Mucosa of stomach (tissue), 1 donor: ENCODE data around the gene MELTF.

Experiments used
- H3K27me3 ChIP-seq: one replicate; pipeline ENCODE4 v1.7.0; 2013; ENCODE audit warnings: mild to moderate bottlenecking, low read length; ENCODE audit not compliant: control insufficient read depth, insufficient read depth
- H3K36me3 ChIP-seq: one replicate; pipeline ENCODE4 v1.7.0; 2013; ENCODE audit warnings: low read length; ENCODE audit not compliant: control insufficient read depth, insufficient read depth
- H3K4me1 ChIP-seq: one replicate; pipeline ENCODE4 v1.7.0; 2013; ENCODE audit warnings: mild to moderate bottlenecking, low read length; ENCODE audit not compliant: control insufficient read depth, insufficient read depth
- H3K4me3 ChIP-seq: one replicate; pipeline ENCODE4 v1.7.0; 2013; ENCODE audit warnings: low read length
- H3K9ac ChIP-seq: one replicate; pipeline ENCODE4 v1.7.0; 2013; ENCODE audit warnings: mild to moderate bottlenecking, low read length, moderate library complexity
- H3K9me3 ChIP-seq: one replicate; pipeline ENCODE4 v1.7.0; 2013; ENCODE audit warnings: mild to moderate bottlenecking, low read length, moderate library complexity; ENCODE audit not compliant: control insufficient read depth
- donor health status: Pancreatic carcinoma.

Gene MELTF

DNA sequence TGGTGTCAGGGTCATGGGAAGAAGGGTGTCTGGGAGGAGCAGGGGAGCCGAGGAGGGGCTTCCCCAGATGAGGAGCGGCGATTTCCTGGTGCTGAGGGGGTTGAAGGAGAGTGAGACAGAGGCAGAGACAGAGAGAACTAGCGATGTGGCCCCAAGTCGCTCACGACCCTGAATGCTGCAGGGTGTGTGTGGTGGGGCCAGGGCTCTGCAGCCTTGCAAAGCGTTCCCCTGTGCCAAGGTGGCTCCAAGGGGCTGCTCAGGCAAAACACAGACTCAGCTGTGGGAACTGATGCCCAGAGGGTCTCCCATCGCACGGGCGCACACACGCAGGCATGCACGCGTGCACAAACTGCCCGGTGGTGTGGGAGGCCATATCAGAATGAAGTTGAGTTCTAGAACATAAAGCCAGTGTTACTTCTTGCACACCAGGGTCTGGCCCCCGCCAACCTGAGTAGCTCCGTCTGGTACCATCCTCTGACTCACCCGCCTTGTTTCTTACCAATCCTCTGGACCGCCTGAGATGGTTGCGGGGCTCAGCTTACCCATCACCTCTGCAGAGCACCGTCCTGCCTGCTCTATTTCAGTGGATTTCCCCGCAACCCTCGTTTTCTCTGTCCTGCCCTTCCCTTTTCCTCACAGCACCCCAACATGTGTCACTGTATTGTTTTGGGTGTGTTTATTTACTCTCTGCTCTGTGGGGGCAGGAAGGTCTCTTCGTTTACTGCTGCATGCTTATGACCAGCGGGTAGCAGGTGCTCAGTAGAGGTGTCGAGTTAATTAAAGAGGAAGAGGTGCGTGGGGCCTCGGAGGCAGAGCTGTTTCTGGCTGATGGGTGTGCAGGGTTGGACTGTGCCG lies 4.5 kb downstream of the MELTF start:
- Histone ChIP-seq H3K9ac (no peak overlapping the region), H3K4me3 (no peak overlapping the region), H3K27me3 (peaks cover 36% of the 10 kb centered on the region), H3K4me1 (peaks cover 17% of the 10 kb centered on the region), H3K9me3 (no peaks in the 10 kb centered on the region), H3K36me3 (no peaks in the 10 kb centered on the region)

DNA sequence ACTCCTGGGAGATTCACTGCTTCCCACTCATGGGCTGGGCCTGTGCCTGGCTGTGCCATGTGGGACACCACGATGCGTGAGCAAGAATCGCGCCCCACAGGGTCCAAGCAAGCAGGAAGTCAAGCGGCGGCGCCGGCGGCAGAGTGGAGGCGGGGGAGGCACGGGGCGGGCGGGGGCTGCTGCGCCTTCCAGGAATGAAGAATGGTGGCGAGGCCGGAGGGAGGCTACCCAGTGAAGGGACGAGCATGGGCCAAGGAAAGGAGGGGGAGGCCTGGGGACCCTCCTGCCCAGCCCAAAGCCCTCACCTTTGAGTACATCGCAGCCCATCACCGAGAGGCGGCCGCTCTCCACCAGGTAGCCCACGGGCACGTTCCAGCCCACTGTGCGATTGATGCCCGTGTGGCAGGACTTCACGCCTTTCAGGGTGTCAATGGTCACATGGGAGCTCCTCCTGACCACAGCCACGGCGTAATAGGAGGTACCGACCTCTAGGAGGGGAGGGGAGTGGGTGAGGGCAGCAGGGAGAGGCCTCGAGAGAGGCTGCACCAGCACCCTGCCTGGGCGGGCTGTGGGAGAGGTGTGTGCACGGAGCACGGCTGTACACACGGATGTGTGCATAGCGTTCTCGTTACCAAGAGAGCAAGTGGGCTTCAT lies 5.5 kb downstream of the MELTF start:
- H3K9me3 ChIP-seq = no peaks in the 10 kb centered on the region
- H3K36me3 ChIP-seq = no peaks in the 10 kb centered on the region
- no peak overlapping the region for H3K4me3 ChIP-seq
- no peak overlapping the region for H3K9ac ChIP-seq
- H3K27me3 ChIP-seq = peaks cover 26% of the 10 kb centered on the region
- peaks cover 7% of the 10 kb centered on the region for H3K4me1 ChIP-seq

DNA sequence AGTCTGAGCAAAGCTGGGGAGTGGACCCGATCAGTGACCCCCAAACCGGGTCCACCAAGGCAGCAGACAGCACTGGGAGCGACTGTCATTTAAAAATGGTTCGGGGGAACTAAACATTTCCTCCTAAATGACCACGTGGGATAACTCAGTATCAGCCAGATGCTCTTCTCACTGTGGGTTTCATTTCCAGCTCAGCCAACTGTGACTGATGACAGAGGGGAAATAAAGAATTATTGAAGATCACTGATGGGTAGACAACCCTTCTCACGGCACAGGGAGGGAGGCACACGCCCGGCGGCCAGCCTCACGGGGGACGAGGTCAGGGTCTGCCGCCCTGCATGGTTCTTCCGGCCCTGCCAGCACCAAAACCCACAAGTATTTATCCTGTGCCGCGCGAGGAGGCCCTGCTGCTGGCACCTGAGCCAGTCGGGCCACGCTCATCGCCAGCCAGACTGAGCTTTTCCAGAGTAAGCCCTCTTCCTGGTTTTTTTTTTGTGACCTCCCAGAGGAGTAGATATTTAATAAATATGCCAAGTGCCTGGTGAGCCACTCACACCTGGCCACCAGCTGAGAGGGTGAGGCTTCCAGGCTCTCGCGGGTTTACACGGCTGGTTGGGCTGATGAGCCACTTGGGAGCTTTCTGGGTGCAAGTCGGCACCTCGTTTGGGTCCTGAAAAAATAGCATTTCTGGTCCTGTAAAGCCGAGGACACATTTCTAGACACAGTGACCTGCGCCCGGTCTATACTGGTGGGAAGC lies 6.2 kb downstream of the MELTF start:
- Histone ChIP-seq H3K9me3 (no peaks in the 10 kb centered on the region), H3K36me3 (no peaks in the 10 kb centered on the region), H3K4me3 (no peak overlapping the region), H3K27me3 (peaks cover 24% of the 10 kb centered on the region), H3K4me1 (no peaks in the 10 kb centered on the region), H3K9ac (no peak overlapping the region)

DNA sequence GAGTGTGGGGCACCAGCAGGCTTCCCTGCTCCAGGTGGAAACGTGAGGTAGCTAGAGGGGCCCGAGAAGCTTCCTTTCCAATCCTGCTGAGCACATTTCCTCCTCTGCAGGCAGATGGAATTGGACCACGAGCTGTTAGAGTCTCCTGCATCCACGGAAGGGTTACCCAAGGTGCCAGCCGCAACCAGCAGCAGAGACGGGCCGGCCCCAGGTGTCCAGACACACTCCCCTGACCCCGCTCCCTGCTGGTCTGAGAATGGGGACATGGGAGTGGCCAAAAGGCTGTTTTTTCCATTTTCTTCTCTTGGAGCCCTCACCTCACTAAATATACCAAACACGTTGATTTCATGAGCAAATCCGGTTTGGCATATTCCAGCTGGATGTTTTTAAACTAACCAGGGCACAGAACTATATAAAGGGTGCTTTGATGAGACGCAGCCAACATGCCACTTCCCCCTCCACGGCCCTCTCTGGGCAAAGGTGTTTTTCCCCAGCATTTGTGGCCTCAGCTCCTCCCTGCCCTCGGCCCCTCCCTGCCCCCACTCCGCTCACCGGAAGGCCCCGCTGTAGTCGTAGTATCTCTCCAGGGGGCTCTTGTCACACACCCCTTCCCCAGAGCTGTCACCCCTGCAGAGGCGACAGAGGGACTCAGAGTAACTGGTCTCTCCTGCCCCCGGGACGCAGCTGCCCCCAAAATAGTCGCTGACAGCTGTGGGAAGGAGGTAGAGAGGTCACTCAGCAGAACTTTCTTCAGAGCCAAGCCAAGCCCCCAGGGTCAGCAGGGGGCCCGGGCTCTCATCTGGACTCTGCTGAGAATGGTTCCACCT lies 7.0 kb downstream of the MELTF start:
- no peak overlapping the region for H3K9ac ChIP-seq
- H3K9me3 ChIP-seq = no peaks in the 10 kb centered on the region
- peaks cover 24% of the 10 kb centered on the region for H3K27me3 ChIP-seq
- H3K36me3 ChIP-seq = no peaks in the 10 kb centered on the region
- H3K4me3 ChIP-seq = no peak overlapping the region
- H3K4me1 ChIP-seq = no peaks in the 10 kb centered on the region

DNA sequence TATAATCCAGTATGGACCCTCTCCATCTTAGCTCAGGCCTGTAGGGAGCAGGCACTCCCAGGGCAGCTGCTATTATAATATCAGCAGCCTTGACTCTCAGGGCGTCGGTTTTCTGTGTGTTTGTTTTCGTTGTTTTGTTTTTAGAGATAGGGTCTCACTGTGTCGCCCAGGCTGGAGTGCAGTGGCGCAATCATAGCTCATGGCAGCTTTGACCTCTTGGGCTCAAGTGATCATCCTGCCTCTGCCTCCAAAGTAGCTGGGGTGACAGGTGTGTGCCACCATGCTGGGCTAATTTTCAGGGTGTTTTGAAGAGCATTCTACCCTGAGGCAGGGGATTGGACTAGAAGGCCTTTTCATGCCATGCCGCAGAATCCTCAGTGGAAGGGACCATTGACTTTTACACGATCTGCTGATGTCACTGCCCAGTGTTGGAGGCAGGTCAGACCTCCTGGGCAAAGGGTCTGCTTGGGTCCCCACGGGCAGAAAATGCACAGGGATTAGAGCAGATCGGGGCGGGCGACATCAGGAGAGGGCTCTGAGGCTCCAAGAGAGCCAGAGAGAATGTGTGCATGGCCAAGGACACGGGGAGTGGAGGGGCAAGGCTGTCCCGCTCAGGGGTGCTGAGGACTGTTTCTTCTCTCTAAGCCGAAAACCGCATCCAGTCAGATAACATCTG lies 7.8 kb downstream of the MELTF start:
- no peaks in the 10 kb centered on the region for H3K9me3 ChIP-seq
- no peaks in the 10 kb centered on the region for H3K36me3 ChIP-seq
- peaks cover 24% of the 10 kb centered on the region for H3K27me3 ChIP-seq
- H3K4me3 ChIP-seq = no peak overlapping the region
- no peaks in the 10 kb centered on the region for H3K4me1 ChIP-seq
- H3K9ac ChIP-seq = no peak overlapping the region

DNA sequence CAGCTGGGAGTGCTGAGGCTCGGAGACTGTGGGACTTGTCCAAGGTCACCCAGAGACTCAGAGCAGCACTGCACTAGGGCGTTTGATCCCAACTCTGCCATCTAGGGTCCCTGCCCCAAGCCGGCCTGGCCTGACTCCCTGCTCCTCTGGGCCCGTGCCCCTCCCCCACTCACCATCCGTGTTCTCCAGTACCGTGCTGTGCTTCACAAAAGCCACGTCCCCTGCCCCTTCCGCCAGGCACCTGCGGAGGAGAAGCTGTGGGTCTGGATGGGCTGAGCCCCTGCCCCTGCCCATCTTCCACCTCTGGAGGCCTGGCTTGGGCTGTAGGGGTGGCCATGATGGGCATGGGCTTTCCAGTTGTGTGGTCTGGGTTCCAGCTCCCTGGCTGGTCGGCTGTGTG lies 8.4 kb downstream of the MELTF start:
- Histone ChIP-seq H3K27me3 (peaks cover 24% of the 10 kb centered on the region), H3K4me1 (no peaks in the 10 kb centered on the region), H3K9ac (no peak overlapping the region), H3K36me3 (no peaks in the 10 kb centered on the region), H3K4me3 (no peak overlapping the region), H3K9me3 (no peaks in the 10 kb centered on the region)

DNA sequence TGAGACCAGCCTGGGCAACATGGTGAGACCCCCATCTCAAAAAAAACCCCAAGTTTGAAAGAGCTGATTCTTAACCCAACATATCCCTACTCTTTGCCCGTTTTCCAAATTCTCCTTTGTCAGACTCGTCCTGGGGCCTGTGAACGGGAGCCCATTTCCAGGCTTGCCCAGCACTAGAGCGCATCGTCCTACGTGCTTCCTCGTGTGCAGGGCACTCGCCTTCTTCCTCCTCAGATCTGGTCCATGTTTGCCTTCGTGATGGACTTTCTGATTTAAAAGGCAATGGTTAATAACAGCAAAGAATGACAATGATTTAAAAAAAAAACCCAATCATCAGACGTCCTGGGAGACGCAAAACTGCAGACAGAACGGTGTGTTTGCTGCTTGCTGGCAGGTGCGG lies 10.1 kb downstream of the MELTF start:
- Histone ChIP-seq H3K27me3 (peaks cover 24% of the 10 kb centered on the region), H3K36me3 (no peaks in the 10 kb centered on the region), H3K9me3 (no peaks in the 10 kb centered on the region), H3K9ac (no peak overlapping the region), H3K4me1 (no peaks in the 10 kb centered on the region), H3K4me3 (no peak overlapping the region)

DNA sequence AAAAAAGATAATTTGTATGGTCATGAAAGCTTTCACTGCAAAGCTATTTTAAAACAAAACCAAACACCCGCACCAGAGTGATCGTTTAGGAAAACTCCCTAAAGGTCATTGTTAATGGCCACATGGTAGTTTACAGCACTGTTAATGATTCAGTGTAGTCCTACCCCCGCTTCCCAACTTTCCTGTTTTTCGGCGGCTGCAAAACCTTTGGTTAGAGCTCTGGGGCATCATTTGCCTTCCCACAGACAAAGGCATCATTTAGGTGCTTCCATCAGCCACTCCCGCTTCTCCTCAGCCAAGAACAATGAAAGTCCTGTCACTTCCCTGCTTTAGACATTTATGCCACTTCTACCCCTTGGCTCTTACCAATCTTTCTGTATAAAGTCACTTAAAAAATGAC lies 10.6 kb downstream of the MELTF start:
- H3K36me3 ChIP-seq = no peaks in the 10 kb centered on the region
- H3K9ac ChIP-seq = no peak overlapping the region
- H3K4me1 ChIP-seq = no peaks in the 10 kb centered on the region
- H3K9me3 ChIP-seq = no peaks in the 10 kb centered on the region
- H3K4me3 ChIP-seq = no peak overlapping the region
- peaks cover 24% of the 10 kb centered on the region for H3K27me3 ChIP-seq

DNA sequence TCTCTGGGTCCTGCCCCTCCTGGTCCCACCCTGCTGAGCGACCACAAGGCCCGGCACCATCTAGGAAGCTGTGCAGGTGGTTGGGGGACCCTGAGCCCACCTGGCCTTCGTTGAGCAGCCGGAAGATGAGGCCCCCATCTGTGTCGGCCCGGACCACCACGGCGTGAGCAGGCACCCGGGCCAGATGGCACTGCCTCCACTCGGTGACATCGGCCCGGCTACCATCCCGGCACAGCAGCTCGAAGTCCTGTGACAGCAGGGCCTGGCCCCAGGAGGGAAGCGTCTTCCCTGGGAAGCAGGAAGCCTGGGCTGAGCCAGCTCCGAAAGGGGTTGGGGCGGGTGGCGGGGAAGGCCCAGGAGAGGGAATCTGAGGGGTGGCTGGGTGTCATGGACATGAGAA lies 12.6 kb downstream of the MELTF start:
- Histone ChIP-seq H3K4me3 (no peak overlapping the region), H3K9me3 (no peaks in the 10 kb centered on the region), H3K27me3 (peaks cover 7% of the 10 kb centered on the region), H3K9ac (no peak overlapping the region), H3K4me1 (no peaks in the 10 kb centered on the region), H3K36me3 (no peaks in the 10 kb centered on the region)

DNA sequence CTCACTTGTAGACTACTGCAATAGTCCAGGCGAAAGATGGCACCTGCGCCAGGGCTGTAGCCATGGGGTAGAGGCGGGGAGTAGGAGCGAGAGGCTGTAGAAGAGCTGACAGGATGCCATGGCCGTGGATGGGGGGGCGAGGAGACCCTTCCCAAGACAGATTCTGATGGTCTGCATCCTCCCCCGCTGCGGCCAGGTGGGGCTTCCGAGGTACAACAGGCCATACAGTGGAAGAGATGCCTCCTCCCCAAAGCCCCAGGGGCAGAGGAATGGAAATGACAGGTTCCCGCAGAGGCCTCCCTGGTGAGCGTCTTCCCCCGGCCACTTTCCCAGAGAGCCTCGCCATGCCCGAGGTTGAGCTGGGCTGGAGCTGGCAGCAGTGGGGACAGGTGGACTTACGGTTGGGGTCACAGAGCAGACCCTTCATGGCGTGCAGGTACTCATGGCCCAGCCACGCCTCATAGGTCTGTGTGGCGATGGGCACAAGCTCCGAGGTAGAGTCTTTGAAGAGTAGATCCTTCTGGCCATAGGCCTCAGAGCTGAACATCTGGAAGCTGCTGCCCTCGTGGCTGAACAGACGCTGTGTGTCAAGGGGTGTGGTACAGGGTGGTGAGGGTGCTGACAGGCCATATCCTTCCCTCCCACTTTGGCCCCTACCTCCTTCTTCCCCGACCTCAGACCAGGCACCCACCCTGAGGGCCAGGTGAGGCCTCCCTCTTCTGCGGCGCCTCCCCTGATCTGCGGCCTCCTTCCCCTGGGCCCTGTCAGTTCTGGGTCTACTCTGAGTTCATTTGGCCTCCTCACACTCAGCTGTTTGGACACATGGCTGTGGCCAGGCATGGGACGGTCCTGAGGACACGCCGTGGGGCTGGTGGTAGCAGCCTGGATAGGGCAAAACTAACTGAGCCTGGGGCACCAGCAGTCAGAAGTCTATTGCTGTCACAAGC lies 13.6 kb downstream of the MELTF start:
- H3K4me1 ChIP-seq = no peaks in the 10 kb centered on the region
- no peaks in the 10 kb centered on the region for H3K36me3 ChIP-seq
- no peaks in the 10 kb centered on the region for H3K9me3 ChIP-seq
- H3K9ac ChIP-seq = no peak overlapping the region
- H3K4me3 ChIP-seq = no peak overlapping the region
- H3K27me3 ChIP-seq = no peaks in the 10 kb centered on the region
